GM19372 (cell line): ENCODE measurements around the gene TMEM151A.
A peak's percentile ranks its signal among the peaks of the same experiment; 100 is the strongest.
"Not testable (repeated sequence)": the region's sequence is repeated elsewhere in the genome, so short reads cannot be mapped to it uniquely, and the experiment has no call there.

ENCODE experiments used
- ATAC-seq: cut with Tn5 transposase; IDR thresholded peaks from one replicate; pipeline ENCODE4 v1.9.1; 2021; ENCODE audit warnings: mild to moderate bottlenecking, low read depth, moderate library complexity; ENCODE audit not compliant: unreplicated experiment

TMEM151A gene

GRCh38 chr11:66267039-66267378 is 24.7 kb upstream of the TMEM151A start:
- no peak for ATAC-seq

GRCh38 chr11:66267379-66268243 is 24.1 kb upstream of the TMEM151A start:
- peak; percentile 43 for ATAC-seq

- peak; percentile 81 for ATAC-seq
These were observed 23.3 kb upstream of the TMEM151A start, which contains the start of gene RAB1B for GRCh38 chr11:66268244-66268951. TSS of gene RAB1B (plus strand) at chr11:66268639. CDS start at chr11:66268680, 41 bp downstream.

- no peak for ATAC-seq
These were observed 22.5 kb upstream of the TMEM151A start for GRCh38 chr11:66268952-66269905.

GRCh38 chr11:66271816-66272215 is 19.9 kb upstream of the TMEM151A start:
- ATAC-seq = no peak

- no peak for ATAC-seq
These were observed 19.1 kb upstream of the TMEM151A start for GRCh38 chr11:66272596-66272995.

GRCh38 chr11:66274219-66274618 is 17.5 kb upstream of the TMEM151A start:
- ATAC-seq = no peak

- no peak for ATAC-seq
These were observed 16.3 kb upstream of the TMEM151A start for GRCh38 chr11:66275396-66275795.

- ATAC-seq = no peak
These were observed 15.6 kb upstream of the TMEM151A start for GRCh38 chr11:66275984-66276612.

GRCh38 chr11:66276619-66277018 is 15.1 kb upstream of the TMEM151A start:
- ATAC-seq = not testable (repeated sequence)

GRCh38 chr11:66277064-66277463 is 14.6 kb upstream of the TMEM151A start:
- ATAC-seq = not testable (repeated sequence)

- no peak for ATAC-seq
These were observed 14.0 kb upstream of the TMEM151A start, which contains the start of gene CNIH2 for GRCh38 chr11:66277471-66278362. TSS of gene CNIH2 (plus strand) at chr11:66278175. CDS start at chr11:66278457, 282 bp downstream.

GRCh38 chr11:66278363-66279091 is 13.2 kb upstream of the TMEM151A start:
- ATAC-seq = no peak

GRCh38 chr11:66279092-66279734 is 12.5 kb upstream of the TMEM151A start:
- no peak for ATAC-seq

GRCh38 chr11:66280428-66280827 is 11.3 kb upstream of the TMEM151A start:
- no peak for ATAC-seq

GRCh38 chr11:66281001-66281400 is 10.7 kb upstream of the TMEM151A start:
- ATAC-seq = no peak

GRCh38 chr11:66281776-66282467 is 9.8 kb upstream of the TMEM151A start:
- no peak for ATAC-seq
